Measurements from ENCODE around the gene PTPRCAP.

GRCh38 chr11:67466962-67467771, 29.7 kb upstream of the PTPRCAP start:
- TF ChIP-seq CTCF (IDR thresholded peaks at IDR 0.05 in 2 of 3, conservative IDR thresholded peaks at IDR 0.05 in 1 of 3; ENCODE audit: control insufficient read depth in 2 of 3, extremely low read depth in 1 of 3, insufficient read depth in 1 of 3, low read depth in 3 of 3, low read length in 3 of 3) (no peak), GATAD2B (conservative IDR thresholded peaks at IDR 0.05; ENCODE audit: low read depth) (no peak)

Measured in GM12878 (cell line).